WTC11 (cell line): Measurements from ENCODE around the gene SAMMSON. TPM values are rescaled to one million over a fixed set of nuclear protein-coding genes. Genes with fewer than 3 reads are reported as not detected.

Experiments used
- ATAC-seq: fragments of 200-7000 bp; cut with Tn5 transposase; 2 replicates; pipeline ENCODE4 v1.10.0; 2021; ENCODE audit warnings: mild to moderate bottlenecking, moderate library complexity
- CTCF ChIA-PET: fragments of 300-600 bp; sonication (Branson Sonifier 250); formaldehyde crosslinking; loops from one replicate; lab custom pipeline; 2021; ENCODE audit warnings: antibody characterized with exemption; lab: Charles Lee
- POLR2A ChIA-PET: fragments of 350-600 bp; sonication (Branson Sonifier 250); formaldehyde crosslinking; loops from one replicate; lab custom pipeline; 2021; ENCODE audit warnings: antibody characterized with exemption; lab: Charles Lee
- DNase-seq: peaks from one replicate; pipeline ENCODE4 v3.0.0; 2021; ENCODE audit warnings: low spot score
- H3K27ac Mint-ChIP-seq: 2 replicates; pipeline ENCODE4 v1.8.0; 2021; ENCODE audit warnings: mixed read lengths
- H3K27me3 Mint-ChIP-seq: 2 replicates; pipeline ENCODE4 v1.8.0; 2021; ENCODE audit warnings: low read depth, mild to moderate bottlenecking, moderate library complexity, mixed read lengths
- H3K36me3 Mint-ChIP-seq: 2 replicates; pipeline ENCODE4 v1.8.0; 2021; ENCODE audit warnings: mixed read lengths
- H3K4me1 Mint-ChIP-seq: 2 replicates; pipeline ENCODE4 v1.8.0; 2022; ENCODE audit warnings: mixed read lengths
- H3K4me3 Mint-ChIP-seq: 2 replicates; pipeline ENCODE4 v1.8.0; 2021; ENCODE audit warnings: mild to moderate bottlenecking, moderate library complexity, mixed read lengths
- H3K9me3 Mint-ChIP-seq: 2 replicates; pipeline ENCODE4 v1.8.0; 2021; ENCODE audit warnings: mixed read lengths
- AFF4 ChIP-seq: sonication (generic); formaldehyde crosslinking; IDR thresholded peaks from 2 replicates; pipeline ENCODE4 v1.8.1; 2023; ENCODE audit warnings: mild to moderate bottlenecking, missing genetic modification reagents, borderline replicate concordance
- ATF3 ChIP-seq: sonication (generic); formaldehyde crosslinking; conservative IDR thresholded peaks from 2 replicates; pipeline ENCODE4 v1.8.1; 2022; ENCODE audit warnings: mild to moderate bottlenecking, missing genetic modification reagents
- CTCF ChIP-seq: fragments of 200-600 bp; IDR thresholded peaks from 2 replicates; pipeline ENCODE4 v1.8.0; 2022; ENCODE audit warnings: antibody characterized with exemption
- E2F5 ChIP-seq: sonication (generic); formaldehyde crosslinking; IDR thresholded peaks from 2 replicates; pipeline ENCODE4 v1.8.1; 2022; ENCODE audit warnings: mild to moderate bottlenecking, moderate library complexity, missing genetic modification reagents
- FOXP4 ChIP-seq: sonication (generic); formaldehyde crosslinking; IDR thresholded peaks from 2 replicates; pipeline ENCODE4 v1.8.0; 2022; ENCODE audit warnings: mild to moderate bottlenecking, missing genetic modification reagents
- GTF2I ChIP-seq: fragments of 250-450 bp; sonication (Bioruptor Pico); conservative IDR thresholded peaks from 2 replicates; pipeline ENCODE4 v1.4.0; 2021; ENCODE audit warnings: mild to moderate bottlenecking
- JUN ChIP-seq: sonication (generic); formaldehyde crosslinking; IDR thresholded peaks from 2 replicates; pipeline ENCODE4 v1.8.0; 2023; ENCODE audit warnings: mild to moderate bottlenecking, missing genetic modification reagents
- MAX ChIP-seq: sonication (generic); formaldehyde crosslinking; IDR thresholded peaks from 2 replicates; pipeline ENCODE4 v1.8.0; 2022; ENCODE audit warnings: mild to moderate bottlenecking, missing genetic modification reagents
- MXD4 ChIP-seq: fragments of 250-450 bp; sonication (Bioruptor Pico); IDR thresholded peaks from 2 replicates; pipeline ENCODE4 v1.8.0; 2021; ENCODE audit warnings: mild to moderate bottlenecking, moderate library complexity, borderline replicate concordance
- MYBL2 ChIP-seq: sonication (generic); formaldehyde crosslinking; IDR thresholded peaks from 2 replicates; pipeline ENCODE4 v1.8.1; 2023; ENCODE audit warnings: mild to moderate bottlenecking, moderate library complexity, missing genetic modification reagents
- NFATC4 ChIP-seq: fragments of 250-450 bp; sonication (Bioruptor Pico); IDR thresholded peaks from 2 replicates; pipeline ENCODE4 v1.9.0; 2021; ENCODE audit warnings: mild to moderate bottlenecking
- NFYB ChIP-seq: sonication (generic); formaldehyde crosslinking; conservative IDR thresholded peaks from 2 replicates; pipeline ENCODE4 v1.8.0; 2022; ENCODE audit warnings: low read depth, missing genetic modification reagents
- PRDM15 ChIP-seq: sonication (generic); formaldehyde crosslinking; IDR thresholded peaks from 2 replicates; pipeline ENCODE4 v1.8.0; 2022; ENCODE audit warnings: missing genetic modification reagents
- SMAD3 ChIP-seq: sonication (generic); formaldehyde crosslinking; IDR thresholded peaks from 2 replicates; pipeline ENCODE4 v1.8.0; 2022; ENCODE audit warnings: missing genetic modification reagents, mild to moderate bottlenecking, borderline replicate concordance
- total RNA-seq: library from RNA; stranded (reverse); gene quantifications from 3 replicates; pipeline ENCODE4 v1.2.3, GENCODE V29; 2021

The SAMMSON gene
- total RNA-seq, 1 experiment from 2014 or later, result 0.13 TPM

GRCh38 chr3:70006089-70006488 is 6.6 kb downstream of the SAMMSON start:
- H3K27me3 Mint-ChIP-seq, result peaks cover 6% of the 10 kb centered on the region; the same call in 1 of the 2 replicates
- no peak for ATAC-seq
- no peak for DNase-seq
- ChIA-PET CTCF (no interaction called here), POLR2A (no interaction called here)
- no peaks in the 10 kb centered on the region for H3K4me1 Mint-ChIP-seq
- no peak for TF ChIP-seq MAX (CRISPR knock-in tag)
- TF ChIP-seq JUN (CRISPR knock-in tag), result no peak
- no peak for TF ChIP-seq FOXP4 (CRISPR knock-in tag)
- TF ChIP-seq ATF3, result no peak
- TF ChIP-seq AFF4 (CRISPR knock-in tag), result no peak
- TF ChIP-seq NFATC4, result no peak
- TF ChIP-seq MXD4 (CRISPR knock-in tag), result no peak
- TF ChIP-seq MYBL2, result no peak
- no peak for TF ChIP-seq E2F5 (CRISPR knock-in tag)
- TF ChIP-seq NFYB, result no peak
- no peak for TF ChIP-seq PRDM15 (CRISPR knock-in tag)
- no peak for TF ChIP-seq GTF2I (CRISPR knock-in tag)
- TF ChIP-seq CTCF, result no peak
- no peak for TF ChIP-seq SMAD3
- no peak overlapping the region for H3K4me3 Mint-ChIP-seq
- H3K27ac Mint-ChIP-seq, result no peak overlapping the region
- peaks cover 12% of the 10 kb centered on the region for H3K9me3 Mint-ChIP-seq
- no peaks in the 10 kb centered on the region for H3K36me3 Mint-ChIP-seq
